ENCODE measurements around the gene SKIDA1. TPM values are rescaled to one million over a fixed set of nuclear protein-coding genes. Genes with fewer than 3 reads are reported as not detected.

The SKIDA1 gene
- total RNA-seq, 2 donors from 2014 or later: 0.78 to 1.3 TPM

GRCh38 chr10:21492421-21492820 lies 33.1 kb downstream of the SKIDA1 start:
- Histone ChIP-seq H3K27me3 (no peaks in the 10 kb centered on the region), H3K36me3 (replicated peaks in 1 of 2; ENCODE audit: insufficient read depth in 1 of 2, low read depth in 2 of 2) (no peaks in the 10 kb centered on the region), H3K9me3 (no peaks in the 10 kb centered on the region), H3K4me3 (no peak overlapping the region), H3K27ac (no peak overlapping the region), H3K4me1 (peaks cover 26% of the 10 kb centered on the region)
- DNase-seq (no peak), ATAC-seq (no peak)
- WGBS, 2 donors: 78 to 84% methylated on average over 3 of the region's 3 CpGs
- TF ChIP-seq CTCF (IDR thresholded peaks at IDR 0.05) (no peak), POLR2A (IDR thresholded peaks at IDR 0.05) (no peak)
- intact Hi-C loops (cut with DNase I): no loop called here

- Histone ChIP-seq H3K9me3 (no peaks in the 10 kb centered on the region), H3K27ac (no peak overlapping the region), H3K4me3 (no peak overlapping the region), H3K27me3 (no peaks in the 10 kb centered on the region), H3K4me1 (peaks cover 16% of the 10 kb centered on the region), H3K36me3 (replicated peaks in 1 of 2; ENCODE audit: insufficient read depth in 1 of 2, low read depth in 2 of 2) (no peaks in the 10 kb centered on the region)
- intact Hi-C loops (cut with DNase I): no loop called here
- ATAC-seq (no peak), DNase-seq (no peak)
- TF ChIP-seq CTCF (IDR thresholded peaks at IDR 0.05): no peak
- TF ChIP-seq POLR2A (IDR thresholded peaks at IDR 0.05): no peak
- 91% methylated on average over 2 of the region's 2 CpGs for WGBS, 2 donors
These were observed 34.8 kb downstream of the SKIDA1 start for GRCh38 chr10:21490711-21491105.

- TF ChIP-seq CTCF (IDR thresholded peaks at IDR 0.05) (no peak), POLR2A (IDR thresholded peaks at IDR 0.05) (no peak)
- no peaks in the 10 kb centered on the region for H3K9me3 ChIP-seq
- WGBS, 2 donors: 87 to 92% methylated on average over 4 of the region's 4 CpGs
- ATAC-seq (no peak), DNase-seq (no peak)
- H3K27me3 ChIP-seq: no peaks in the 10 kb centered on the region
- H3K36me3 ChIP-seq (replicated peaks in 1 of 2; ENCODE audit: insufficient read depth in 1 of 2, low read depth in 2 of 2): no peaks in the 10 kb centered on the region
- H3K4me1 ChIP-seq: peaks cover 11% of the 10 kb centered on the region
- intact Hi-C loops (cut with DNase I): no loop called here
- H3K4me3 ChIP-seq: no peak overlapping the region
- no peak overlapping the region for H3K27ac ChIP-seq
These were observed 35.3 kb downstream of the SKIDA1 start for GRCh38 chr10:21490028-21490710.

- no peak overlapping the region for H3K4me3 ChIP-seq
- WGBS, 2 donors: 75 to 80% methylated on average over 5 of the region's 5 CpGs
- no peaks in the 10 kb centered on the region for H3K4me1 ChIP-seq
- no peaks in the 10 kb centered on the region for H3K27me3 ChIP-seq
- no peak overlapping the region for H3K27ac ChIP-seq
- DNase-seq: no peak
- H3K9me3 ChIP-seq: no peaks in the 10 kb centered on the region
- no peak for TF ChIP-seq POLR2A (IDR thresholded peaks at IDR 0.05)
- TF ChIP-seq CTCF (IDR thresholded peaks at IDR 0.05): no peak
- no peak for ATAC-seq
- intact Hi-C loops (cut with DNase I): no loop called here
- H3K36me3 ChIP-seq (replicated peaks in 1 of 2; ENCODE audit: insufficient read depth in 1 of 2, low read depth in 2 of 2): no peaks in the 10 kb centered on the region
These were observed 36.5 kb downstream of the SKIDA1 start for GRCh38 chr10:21488957-21489446.

All from body of pancreas (tissue), 4 donors.